Urinary bladder (tissue), 4 donors: ENCODE data around the gene EPN3. TPM values are rescaled to one million over a fixed set of nuclear protein-coding genes. Genes with fewer than 3 reads are reported as not detected.
A peak's percentile ranks its signal among the peaks of the same experiment; 100 is the strongest.

Experiments used
- DNase-seq: peaks from one replicate; pipeline ENCODE4 v3.0.0-alpha.2; 2015; ENCODE audit errors: extremely low spot score
- H3K27ac ChIP-seq: one replicate; pipeline ENCODE4 v1.5.1; 2013; ENCODE audit warnings: low read depth, mild to moderate bottlenecking, moderate library complexity
- H3K36me3 ChIP-seq: one replicate; pipeline ENCODE4 v1.6.1; 2013; ENCODE audit warnings: mild to moderate bottlenecking, moderate library complexity; ENCODE audit not compliant: insufficient read depth
- H3K4me1 ChIP-seq: one replicate; pipeline ENCODE4 v1.6.1; 2013; ENCODE audit warnings: mild to moderate bottlenecking, moderate library complexity; ENCODE audit not compliant: insufficient read depth
- H3K4me3 ChIP-seq: one replicate; pipeline ENCODE4 v1.5.1; 2013; ENCODE audit warnings: low read depth, low read length
- WGBS: extraction: QIAGEN DNeasy Blood & Tissue Kit; methylation state at CpG from one replicate; pipeline ENCODE4 v1.1.7; 2013; 5-methylcytosine and 5-hydroxymethylcytosine counted together
- polyA plus RNA-seq: library from polyadenylated mRNA; stranded (reverse); fragments of 200-250 nt; gene quantifications from one replicate; pipeline ENCODE4 v1.2.3, GENCODE V29; 2013
- total RNA-seq: library from RNA; depleted of rRNA; stranded (reverse); fragments of >200 nt; gene quantifications from one replicate; pipeline ENCODE4 v1.2.3, GENCODE V29; 2014
- donor health status: healthy with polysubstance abuse.
- donor health status: healthy.

Gene EPN3
- 4.4 TPM for total RNA-seq
- polyA plus RNA-seq = 5.6 TPM

DNA sequence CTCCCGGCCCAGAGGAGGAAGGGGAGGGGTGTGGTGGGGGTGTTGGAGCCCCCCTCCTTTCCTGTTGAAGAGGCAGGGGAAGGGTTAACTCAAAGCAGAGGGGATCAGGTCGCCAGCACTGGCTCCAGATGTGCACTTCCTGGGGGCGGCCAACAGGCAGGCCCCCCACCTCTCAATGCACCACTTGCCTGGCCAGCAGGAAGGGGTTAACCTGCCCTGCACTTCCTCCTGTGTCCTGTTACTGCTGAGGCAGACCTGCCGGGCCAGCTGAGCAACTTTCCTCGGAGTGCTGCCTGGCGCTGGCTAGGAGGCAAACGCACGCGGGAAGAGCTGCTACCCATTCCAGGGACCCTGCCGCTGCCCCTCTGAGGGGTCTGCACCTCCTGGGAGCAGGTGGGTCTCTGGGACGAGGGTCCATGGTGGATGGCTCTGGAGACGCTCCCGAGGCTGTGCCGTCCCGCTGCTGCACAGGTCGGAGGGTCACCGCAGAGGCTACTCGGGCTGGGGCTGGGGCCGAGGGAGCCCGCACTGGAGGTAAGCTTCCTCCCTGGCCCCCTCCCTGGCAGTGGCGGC is at the start of gene EPN3:
EPN3 (plus strand) TSS at position 284 of the 573 bp plus-strand sequence. CDS start 3,822 bp downstream, outside the sequence.
- H3K36me3 ChIP-seq = no peaks in the 10 kb centered on the region
- H3K27ac ChIP-seq = no peak within 1 kb of the TSS
- 3% methylated on average over 21 of the region's 21 CpGs for WGBS
- no peaks in the 10 kb centered on the region for H3K4me1 ChIP-seq
- DNase-seq = no peak
- H3K4me3 ChIP-seq = peak within 1 kb of the TSS; percentile 22

DNA sequence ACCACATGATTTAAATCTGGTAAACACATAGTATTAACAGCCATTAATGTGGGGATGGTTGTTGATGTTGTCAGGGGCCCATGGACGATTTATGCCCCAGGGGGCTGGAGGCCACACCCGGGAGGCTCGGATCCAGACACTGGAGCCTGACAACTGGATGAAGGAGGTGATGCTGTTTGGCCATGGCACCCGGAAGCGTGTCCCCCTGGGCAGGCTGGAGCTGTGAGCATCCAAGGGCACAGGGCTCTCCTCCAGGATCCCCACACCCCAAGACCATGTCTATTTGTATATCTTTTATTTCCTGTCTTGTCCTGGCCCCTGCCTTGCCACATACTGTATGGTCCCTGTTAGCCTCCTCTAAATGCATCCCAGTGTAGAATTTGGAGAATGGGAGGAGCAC is 49.3 kb upstream of the EPN3 start:
- DNase-seq = no peak

GRCh38 chr17:50484386-50485155 is 48.0 kb upstream of the EPN3 start:
- Histone ChIP-seq H3K4me1 (no peaks in the 10 kb centered on the region), H3K4me3 (no peak overlapping the region), H3K36me3 (peaks cover 5% of the 10 kb centered on the region), H3K27ac (no peak overlapping the region)
- no peak for DNase-seq
- WGBS = 94% methylated on average over 11 of the region's 11 CpGs

More for the DNA sequence above, 49.3 kb upstream of the EPN3 start:
- peak overlapping the region; percentile 59 for H3K27ac ChIP-seq
- H3K4me3 ChIP-seq = no peak overlapping the region
- peaks cover 5% of the 10 kb centered on the region for H3K36me3 ChIP-seq
- no peaks in the 10 kb centered on the region for H3K4me1 ChIP-seq
- WGBS = 87% methylated on average over 5 of the region's 5 CpGs

DNA sequence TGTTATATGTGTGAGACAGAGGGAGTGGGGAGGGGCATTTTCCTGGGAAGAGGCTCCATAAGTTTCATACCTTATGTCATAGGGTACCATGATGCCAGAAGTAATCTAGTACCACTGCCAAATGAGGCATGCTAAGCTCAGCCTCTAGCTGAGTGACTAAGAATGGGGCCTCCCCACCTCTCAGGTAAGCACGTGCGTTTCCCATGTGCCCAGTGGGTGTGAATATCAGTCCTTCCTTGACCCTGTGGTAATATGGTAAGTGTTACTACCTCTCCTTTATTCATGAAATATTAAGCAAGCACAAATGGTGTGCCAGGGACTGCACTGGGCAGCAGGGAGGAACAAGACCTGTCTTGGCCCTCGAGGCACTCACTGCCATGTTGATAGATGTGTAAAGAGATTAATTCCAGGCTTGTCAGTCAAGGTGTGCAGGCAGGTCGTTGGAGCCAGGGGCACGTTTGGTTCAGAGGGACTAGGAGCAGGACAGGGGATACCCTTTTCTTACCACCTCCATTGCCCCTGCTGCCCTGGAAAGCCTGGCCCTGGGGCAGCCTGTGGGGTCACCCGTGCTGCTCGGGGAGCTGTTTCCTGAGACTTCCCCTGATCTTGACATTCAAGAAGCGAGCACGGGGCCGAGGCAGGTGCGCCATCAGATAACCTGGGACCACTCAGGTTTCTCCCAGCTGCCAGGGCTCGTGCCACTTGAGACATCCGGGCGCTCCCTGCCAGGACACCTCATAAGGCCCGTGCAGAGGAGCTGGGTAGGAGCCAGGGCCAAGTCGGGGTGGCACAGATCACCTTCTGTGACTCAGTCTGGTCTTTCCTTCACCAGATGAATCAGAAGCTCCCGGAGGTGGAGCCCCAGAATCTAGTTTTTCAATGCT is 45.1 kb upstream of the EPN3 start:
- Histone ChIP-seq H3K4me1 (no peaks in the 10 kb centered on the region), H3K36me3 (peaks cover 5% of the 10 kb centered on the region), H3K4me3 (no peak overlapping the region), H3K27ac (no peak overlapping the region)
- 81% methylated on average over 17 of the region's 17 CpGs for WGBS
- DNase-seq = no peak

DNA sequence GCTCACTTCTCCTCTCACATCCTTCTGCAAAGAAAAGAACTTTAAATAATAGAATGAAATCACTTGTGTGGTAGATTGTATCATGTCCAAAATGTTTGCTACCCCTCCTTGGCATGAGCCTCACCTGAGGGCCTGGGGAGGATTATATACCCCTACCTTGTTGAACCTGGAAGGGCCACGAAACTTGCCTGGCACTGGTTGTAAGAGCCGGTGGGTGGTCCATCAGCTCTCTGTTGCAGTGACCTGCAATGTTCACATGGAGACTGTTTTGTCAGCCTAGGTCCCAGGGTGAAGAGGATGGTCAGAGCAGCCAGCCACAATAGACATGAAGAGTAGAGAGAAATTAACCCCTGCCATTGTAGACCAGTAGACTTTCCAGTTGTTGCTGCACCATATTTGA is 43.7 kb upstream of the EPN3 start:
- peaks cover 5% of the 10 kb centered on the region for H3K36me3 ChIP-seq
- WGBS = 94% methylated on average over 2 of the region's 2 CpGs
- DNase-seq = no peak

GRCh38 chr17:50491505-50491904 is 41.0 kb upstream of the EPN3 start:
- WGBS = 72% methylated on average over 1 of the region's 1 CpG
- Histone ChIP-seq H3K36me3 (no peaks in the 10 kb centered on the region), H3K27ac (no peak overlapping the region), H3K4me1 (no peaks in the 10 kb centered on the region), H3K4me3 (no peak overlapping the region)
- no peak for DNase-seq

More for the DNA sequence above, 43.7 kb upstream of the EPN3 start:
- Histone ChIP-seq H3K27ac (no peak overlapping the region), H3K4me1 (no peaks in the 10 kb centered on the region), H3K4me3 (no peak overlapping the region)

GRCh38 chr17:50492214-50492613 is 40.3 kb upstream of the EPN3 start:
- WGBS = 78% methylated on average over 6 of the region's 8 CpGs
- Histone ChIP-seq H3K36me3 (no peaks in the 10 kb centered on the region), H3K4me3 (no peak overlapping the region), H3K4me1 (no peaks in the 10 kb centered on the region), H3K27ac (no peak overlapping the region)
- no peak for DNase-seq

- Histone ChIP-seq H3K27ac (no peak overlapping the region), H3K4me3 (no peak overlapping the region), H3K36me3 (no peaks in the 10 kb centered on the region), H3K4me1 (no peaks in the 10 kb centered on the region)
- no peak for DNase-seq
- WGBS = 35% methylated on average over 3 of the region's 3 CpGs
Observed at GRCh38 chr17:50493744-50494143, 38.8 kb upstream of the EPN3 start.

- no peak overlapping the region for H3K4me3 ChIP-seq
- DNase-seq = no peak
- WGBS = 89% methylated on average over 8 of the region's 8 CpGs
Observed at GRCh38 chr17:50495217-50495823, 37.2 kb upstream of the EPN3 start.

GRCh38 chr17:50495918-50496317 is 36.6 kb upstream of the EPN3 start:
- WGBS = 92% methylated on average over 8 of the region's 8 CpGs

More at GRCh38 chr17:50495217-50495823, 37.2 kb upstream of the EPN3 start:
- no peaks in the 10 kb centered on the region for H3K36me3 ChIP-seq
- no peaks in the 10 kb centered on the region for H3K4me1 ChIP-seq
- H3K27ac ChIP-seq = no peak overlapping the region

GRCh38 chr17:50498021-50498874 is 34.3 kb upstream of the EPN3 start:
- H3K4me3 ChIP-seq = no peak overlapping the region
- 78% methylated on average over 7 of the region's 7 CpGs for WGBS
- DNase-seq = no peak
- no peaks in the 10 kb centered on the region for H3K36me3 ChIP-seq
- no peak overlapping the region for H3K27ac ChIP-seq
- no peaks in the 10 kb centered on the region for H3K4me1 ChIP-seq

More at GRCh38 chr17:50495918-50496317, 36.6 kb upstream of the EPN3 start:
- no peaks in the 10 kb centered on the region for H3K4me1 ChIP-seq
- H3K36me3 ChIP-seq = no peaks in the 10 kb centered on the region
- DNase-seq = no peak
- H3K4me3 ChIP-seq = no peak overlapping the region
- H3K27ac ChIP-seq = no peak overlapping the region

GRCh38 chr17:50499270-50499669 is 33.3 kb upstream of the EPN3 start:
- Histone ChIP-seq H3K27ac (no peak overlapping the region), H3K4me1 (no peaks in the 10 kb centered on the region), H3K4me3 (no peak overlapping the region), H3K36me3 (no peaks in the 10 kb centered on the region)
- no peak for DNase-seq
